Epidermal melanocyte (primary cell): Measurements from ENCODE around the gene TBX6.
A peak's percentile ranks its signal among the peaks of the same experiment; 100 is the strongest.

ENCODE experiments used
- DNase-seq: peaks from one replicate; pipeline ENCODE4 v3.0.0; 2011; ENCODE audit warnings: low spot score; ENCODE audit not compliant: insufficient read length

The TBX6 gene

DNA sequence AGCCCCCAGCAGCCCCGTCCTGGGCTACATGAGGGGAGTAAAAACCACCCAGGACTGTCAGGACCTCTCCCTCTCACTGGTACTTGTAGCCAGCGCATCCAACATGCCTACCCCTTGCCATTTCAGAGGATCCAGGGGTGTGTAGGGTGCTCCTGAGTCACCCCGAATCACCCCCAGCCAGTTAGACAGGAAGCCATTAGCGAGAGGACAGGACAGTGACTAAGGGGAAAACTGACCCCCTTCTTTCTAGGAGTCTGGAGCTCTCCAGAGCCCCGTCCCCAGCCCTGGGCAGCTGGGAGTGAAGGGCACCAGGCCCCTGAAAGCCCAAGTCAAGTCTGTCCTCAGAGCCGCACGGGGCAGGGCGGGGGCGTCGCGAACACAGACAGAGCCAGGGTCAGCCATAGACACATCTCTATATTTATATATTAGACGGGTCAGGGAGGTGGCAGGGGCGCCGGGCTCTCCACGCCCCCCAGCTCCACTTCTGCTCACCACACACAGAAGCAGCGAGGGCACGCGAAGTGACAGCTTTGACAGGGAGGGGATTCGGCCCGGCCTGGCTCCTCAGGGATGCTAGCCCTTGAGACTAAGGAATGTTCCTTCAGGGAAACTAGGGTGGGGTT is 22.1 kb upstream of the TBX6 start:
- DNase-seq: no peak

DNA sequence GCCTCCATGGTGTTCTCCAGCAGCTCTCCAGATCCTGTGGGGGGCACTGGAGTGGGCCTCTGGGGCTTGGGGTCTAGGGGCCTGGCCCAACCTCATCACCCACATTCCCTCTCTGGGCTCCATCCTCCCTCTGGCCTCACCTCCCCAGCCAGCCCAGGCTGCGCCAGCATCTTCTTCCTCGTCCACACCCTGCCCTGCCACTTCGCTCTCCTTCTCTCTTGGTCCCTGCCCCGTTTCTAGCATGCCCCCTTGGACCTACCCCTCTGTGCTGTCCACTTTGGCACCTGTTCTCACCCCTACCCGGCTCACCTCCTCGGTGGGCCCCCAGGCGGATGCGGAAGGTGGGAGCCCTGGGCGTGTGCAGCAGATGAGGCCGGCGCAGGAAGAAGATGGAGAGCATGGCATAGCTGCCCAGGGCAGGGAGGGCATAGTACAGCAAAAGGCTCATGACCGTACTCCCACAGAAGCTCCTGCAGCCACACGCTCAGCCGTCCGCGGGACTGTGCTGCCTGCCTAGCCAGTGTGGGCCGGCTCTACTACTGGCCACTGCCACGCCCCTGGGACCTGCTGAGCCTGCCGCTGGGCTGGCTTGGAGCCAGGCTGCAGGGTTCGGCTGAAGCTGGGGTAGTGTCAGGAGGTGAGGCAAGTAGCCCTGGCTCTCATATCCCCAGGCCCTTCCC is 21.4 kb upstream of the TBX6 start, which contains the start of gene GDPD3:
Gene GDPD3, minus strand, starts transcription at position 507 of the 680 bp plus-strand sequence. Its CDS starts 59 bp downstream, at position 448.
- DNase-seq: no peak

DNA sequence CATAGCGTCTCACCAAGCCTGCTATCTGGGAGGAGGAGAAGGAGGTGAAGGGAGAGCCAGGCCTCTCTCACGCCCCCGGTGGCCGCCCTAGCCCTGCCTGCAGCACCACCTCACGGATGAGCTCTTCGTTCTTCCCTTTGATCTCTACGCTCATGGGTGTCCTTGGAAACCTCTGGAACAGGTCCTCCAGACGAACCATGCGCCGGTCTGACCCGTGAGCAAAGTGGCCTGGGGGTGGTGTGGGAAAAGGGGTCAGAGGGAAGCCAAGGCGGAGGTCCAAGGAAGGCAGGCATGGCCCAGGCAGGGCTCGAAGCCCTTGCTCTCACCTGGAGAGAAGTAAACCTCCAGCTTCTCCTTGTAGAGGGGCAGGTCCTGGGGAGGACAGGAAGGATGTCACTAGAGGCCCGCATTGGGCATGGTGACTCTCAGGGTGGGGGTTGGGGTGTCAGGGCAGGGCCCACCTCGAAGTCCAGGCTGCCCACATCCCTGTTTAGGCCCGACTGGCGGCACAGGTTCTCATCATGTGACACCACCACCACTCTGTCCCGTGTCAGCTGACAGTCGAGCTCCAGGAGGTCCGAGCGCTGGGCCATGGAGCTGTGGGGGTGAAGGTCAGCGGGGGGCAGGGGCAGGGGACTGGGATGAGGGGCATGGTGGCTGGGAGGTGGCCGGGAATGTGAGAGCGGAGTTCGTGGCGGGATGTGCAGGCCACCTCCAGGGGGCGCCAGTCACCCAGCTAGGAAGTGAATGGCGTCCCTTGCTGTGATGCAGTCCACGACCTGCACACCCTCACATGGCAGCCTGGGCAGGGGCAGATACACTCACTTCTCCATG is 20.7 kb upstream of the TBX6 start:
- no peak for DNase-seq

DNA sequence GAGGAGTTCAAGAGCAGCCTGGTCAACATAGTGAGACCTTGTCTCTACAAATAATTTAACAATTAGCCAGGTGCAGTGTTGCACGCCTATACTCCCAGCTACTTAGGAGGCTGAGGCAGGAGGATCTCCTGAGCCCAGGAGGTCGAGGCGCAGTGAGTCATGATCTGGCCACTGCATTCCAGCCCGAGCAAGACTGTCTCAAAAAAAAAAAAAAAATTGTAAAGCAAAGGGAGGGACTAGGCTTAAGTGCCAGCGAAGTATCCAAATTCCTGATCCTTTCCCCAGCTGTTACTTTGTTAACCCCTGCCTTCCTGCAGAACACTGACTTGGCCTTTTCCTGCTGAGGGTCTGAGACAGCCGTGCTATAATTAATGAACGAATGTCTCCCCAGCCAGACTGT is 18.9 kb upstream of the TBX6 start:
- DNase-seq: no peak

DNA sequence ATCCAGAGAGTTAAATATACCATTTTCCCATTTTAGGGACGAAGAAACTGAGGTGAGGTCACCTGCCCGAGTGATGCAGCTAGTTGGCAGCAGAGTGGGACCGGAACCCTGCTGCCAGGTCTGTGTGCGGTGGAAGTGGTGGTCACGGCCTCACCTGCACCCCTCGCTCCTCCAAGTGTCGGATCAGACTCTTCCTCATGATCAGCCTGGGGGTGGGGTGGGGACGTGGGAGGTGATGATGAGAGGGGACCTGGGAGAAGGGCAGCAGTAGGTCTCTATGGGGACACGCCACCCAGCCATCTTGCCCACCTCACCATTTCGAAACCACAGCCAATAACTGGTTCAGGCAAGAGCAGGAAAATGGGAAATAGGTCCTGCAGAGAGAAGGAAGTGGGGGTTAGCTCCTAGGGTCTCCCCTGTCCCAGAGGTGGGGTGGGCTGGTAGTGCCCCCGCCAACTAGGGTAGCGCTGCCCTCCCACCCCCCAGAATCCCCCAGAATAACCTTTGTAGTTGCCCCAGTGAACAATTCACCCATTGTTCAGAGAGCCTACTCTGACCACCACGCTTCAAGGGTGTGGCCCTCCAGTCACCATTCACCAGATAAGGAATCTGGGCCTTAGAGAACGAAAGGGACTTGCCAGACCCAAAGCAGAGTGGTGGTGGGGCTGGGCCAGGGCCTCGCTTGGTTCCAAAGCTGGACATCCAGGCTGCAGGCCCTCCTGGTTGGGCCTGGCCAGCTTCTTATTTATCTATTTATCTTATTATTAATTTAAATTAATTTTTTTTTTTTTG is 16.5 kb upstream of the TBX6 start:
- DNase-seq: no peak

DNA sequence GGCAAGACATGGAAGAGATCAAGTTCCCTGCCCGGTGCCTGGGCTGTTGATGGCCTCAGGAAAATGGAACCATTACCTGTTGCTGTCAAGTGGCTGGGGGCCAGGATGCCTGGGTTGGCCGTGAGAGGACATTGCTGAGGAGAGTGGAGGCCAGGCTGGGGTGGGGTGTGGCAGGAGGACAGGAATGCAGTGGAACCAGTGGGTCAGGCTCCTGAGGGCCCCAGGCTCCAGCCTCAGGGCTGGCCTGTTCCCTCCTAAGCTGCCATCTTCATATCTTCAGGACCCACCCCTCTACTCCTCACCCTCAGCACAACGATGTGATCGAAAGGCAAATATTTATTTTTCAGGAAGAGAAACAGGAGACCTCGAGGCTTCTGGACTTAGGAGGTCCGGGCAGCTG is 12.8 kb upstream of the TBX6 start:
- DNase-seq: no peak

DNA sequence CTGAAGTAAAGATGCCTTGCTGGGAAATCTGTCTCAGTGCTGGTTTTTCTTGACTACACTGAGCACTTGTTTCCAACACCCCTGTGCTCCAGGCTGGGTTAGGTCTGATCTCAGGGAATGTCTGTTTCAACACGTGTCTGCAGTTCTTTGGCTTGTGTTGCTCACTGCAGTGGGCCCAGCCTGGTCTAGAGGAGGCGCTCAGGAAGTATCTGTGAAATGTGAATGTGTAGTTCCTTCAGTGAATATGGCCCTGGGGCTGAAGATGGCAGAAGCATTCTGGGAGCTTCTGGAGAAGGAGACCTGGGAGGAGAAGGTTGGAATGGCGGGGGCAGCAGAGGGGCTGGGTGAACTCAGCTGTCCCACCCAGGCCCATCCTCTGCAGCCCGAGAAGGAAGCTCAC is 12.4 kb upstream of the TBX6 start:
- DNase-seq: no peak

DNA sequence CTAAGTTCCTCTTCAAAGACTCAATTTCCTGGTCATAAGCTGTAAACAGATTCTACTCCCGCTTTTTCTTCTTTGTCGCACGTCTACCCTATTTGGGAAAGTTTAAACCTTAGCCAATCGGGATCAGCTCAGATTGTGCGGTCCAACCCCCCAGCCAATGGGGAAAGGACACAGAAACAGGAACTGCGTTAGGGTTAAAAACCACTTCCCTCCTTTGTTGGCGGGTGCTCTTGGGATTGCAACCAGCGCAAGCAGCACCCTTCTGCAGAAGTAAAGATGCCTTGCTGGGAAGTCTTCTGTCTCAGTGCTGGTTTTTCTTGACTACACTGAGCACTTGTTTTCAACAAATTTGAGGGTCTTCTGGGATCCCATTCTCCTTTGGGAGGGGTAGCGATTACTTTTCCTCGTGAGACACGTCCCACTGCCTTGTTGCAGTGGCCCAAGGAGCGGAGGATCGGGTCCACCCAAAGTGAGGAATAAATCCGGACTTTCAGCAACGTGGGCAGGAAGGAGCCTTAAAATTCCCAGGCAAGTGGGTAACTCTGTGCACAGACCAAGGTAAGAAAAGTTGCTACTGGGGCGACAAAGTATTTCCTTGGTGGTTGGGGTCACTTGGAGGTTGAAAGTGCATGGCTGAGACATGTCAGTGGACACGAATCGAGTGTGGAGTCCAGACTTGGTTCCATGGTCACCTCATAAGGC is 5.3 kb upstream of the TBX6 start:
- no peak for DNase-seq

DNA sequence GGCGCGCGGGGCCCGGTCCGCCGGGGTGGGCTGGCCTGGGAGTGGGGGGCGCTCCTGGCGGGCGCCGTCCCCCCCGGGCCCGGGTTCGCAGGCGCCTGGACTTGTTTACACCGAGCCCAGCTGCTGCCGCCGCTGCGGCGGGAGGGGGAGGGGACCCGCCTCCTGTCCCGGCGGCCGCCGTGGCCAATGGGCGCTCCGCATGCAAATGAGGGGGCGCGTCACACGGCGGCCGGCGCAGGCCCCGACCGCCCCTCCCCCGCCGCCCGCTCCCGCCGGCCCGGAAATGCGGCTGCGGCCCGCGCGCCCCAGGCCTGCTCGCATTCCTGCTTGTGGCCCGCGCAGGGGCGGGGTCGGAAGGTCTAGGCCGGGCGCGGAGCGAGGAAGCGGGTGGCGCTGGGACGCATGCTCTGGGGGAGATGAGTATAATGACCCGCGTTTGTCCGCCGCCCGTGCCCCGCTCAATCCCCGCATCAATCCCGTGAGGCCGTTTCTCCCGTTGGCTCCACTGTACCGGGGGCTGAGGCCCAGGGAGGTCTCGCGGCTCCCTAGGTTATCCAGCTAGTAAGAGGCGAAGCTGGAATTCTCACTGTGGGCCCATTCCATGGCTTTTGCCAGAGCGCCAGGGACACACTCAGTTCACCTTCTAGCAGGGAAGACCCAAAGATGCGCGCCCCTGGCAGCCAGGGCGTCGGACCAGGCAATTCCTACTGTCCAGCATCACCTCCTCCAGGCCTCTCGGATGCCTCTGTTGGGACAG is 4.6 kb upstream of the TBX6 start, which contains the start of gene YPEL3:
Gene YPEL3, minus strand, starts transcription at position 109 of the 757 bp plus-strand sequence. CDS start 731 bp downstream, outside the sequence.
- DNase-seq: peak; percentile 96

DNA sequence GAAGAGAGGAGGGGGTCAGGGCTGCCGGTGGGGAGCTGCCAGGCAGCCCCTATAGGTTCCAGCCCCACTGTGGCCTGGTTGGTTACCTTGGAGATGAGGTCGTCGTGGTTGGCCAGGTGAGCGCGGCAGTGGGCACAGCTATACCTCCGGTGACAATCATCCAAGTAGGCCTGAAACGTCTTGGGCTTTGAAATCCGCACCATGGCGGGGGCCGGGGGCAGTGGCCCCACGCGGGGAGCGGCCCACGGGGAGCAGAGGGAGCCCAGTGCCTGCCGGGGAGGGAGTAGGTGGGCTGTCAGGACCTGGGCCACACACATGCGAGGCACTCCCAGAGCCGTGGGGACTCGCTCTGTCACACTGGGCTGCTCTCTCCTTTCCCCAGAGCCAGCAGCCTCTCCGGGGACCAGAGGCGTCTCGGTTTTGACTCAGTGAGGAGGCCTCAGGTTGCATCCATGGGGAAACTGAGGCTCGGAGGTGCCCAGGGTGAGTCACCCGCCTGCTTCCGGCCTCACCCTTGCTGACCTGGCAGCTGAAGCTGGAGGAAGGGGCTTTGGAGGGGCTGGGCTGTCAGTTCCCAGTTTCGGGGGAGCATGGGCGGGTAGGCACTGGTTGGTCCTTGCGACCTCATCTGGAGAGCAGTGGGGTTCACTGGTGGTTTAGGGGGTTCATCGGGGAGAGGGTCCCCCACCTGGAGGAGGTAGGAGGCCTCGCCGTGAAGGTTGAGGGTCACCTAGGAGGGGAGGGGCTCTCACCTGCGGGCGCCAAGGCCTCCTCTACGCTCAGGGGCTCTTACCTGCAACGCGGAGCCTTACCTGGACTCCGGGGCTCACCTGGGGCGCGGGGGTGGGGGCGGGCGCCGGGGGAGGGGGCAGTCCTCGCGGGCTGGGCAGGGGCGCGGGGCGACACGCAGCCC is 3.7 kb upstream of the TBX6 start:
- no peak for DNase-seq

DNA sequence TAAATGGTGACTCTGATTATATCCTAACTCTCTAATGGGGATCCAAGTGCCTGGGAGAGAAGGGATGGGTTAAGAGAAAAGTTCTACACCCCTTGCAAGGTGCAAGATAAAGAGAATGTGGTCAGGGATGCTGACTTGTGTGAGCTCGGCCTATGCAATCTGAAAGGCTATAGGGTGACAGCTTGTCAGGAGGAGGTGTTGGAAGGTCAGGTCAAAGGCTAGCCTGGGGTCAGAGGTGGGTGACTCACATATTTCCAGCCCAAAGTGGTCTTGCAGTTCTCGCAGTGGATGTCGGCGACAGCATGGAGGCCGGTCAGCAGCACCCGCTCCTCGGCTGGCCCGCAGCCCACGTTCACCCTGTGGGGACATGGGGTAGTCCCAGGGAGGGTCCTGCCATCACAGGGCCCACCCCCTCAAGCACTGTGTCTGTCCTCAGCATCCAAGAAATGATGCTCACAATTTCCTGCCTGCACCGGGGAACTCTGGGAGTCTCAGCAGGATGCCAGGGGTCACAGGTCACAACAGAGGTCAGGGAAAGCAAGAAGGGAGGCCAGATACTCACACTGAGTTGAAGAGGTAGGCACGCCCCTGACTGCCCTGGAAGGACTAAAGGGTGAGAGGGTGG is 2.9 kb upstream of the TBX6 start:
- DNase-seq: no peak

DNA sequence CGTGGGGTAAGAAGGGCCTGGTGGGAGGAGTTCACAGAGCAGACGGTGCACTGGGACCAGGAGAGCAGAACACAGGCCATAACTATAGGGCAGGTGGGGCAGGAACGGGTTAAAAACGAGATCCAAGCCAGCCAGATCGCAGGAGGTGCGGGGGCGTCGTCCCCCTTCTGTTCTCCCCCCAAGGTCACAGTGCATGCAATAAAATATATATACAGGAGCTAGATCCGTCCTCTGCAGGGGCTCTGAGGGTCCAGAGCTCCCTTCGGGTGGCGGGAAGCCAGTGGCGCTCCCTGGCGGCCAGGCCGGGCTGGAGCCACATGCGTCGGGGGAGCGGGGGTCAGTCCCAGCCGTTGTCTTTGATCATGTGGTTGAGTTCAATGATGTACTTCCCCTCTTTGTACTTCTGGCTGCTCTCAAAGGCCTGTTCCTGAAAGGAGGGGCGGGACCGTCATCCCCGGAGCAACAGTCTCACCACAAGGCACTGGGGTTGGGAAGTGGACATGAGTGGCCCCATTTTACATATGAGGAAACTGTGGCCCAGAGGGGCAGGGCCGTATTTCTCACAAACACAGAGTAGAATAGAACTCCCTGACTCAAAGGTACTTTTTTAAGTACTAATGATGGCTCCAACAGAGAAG is 768 bp upstream of the TBX6 start:
- peak; percentile 92 for DNase-seq

DNA sequence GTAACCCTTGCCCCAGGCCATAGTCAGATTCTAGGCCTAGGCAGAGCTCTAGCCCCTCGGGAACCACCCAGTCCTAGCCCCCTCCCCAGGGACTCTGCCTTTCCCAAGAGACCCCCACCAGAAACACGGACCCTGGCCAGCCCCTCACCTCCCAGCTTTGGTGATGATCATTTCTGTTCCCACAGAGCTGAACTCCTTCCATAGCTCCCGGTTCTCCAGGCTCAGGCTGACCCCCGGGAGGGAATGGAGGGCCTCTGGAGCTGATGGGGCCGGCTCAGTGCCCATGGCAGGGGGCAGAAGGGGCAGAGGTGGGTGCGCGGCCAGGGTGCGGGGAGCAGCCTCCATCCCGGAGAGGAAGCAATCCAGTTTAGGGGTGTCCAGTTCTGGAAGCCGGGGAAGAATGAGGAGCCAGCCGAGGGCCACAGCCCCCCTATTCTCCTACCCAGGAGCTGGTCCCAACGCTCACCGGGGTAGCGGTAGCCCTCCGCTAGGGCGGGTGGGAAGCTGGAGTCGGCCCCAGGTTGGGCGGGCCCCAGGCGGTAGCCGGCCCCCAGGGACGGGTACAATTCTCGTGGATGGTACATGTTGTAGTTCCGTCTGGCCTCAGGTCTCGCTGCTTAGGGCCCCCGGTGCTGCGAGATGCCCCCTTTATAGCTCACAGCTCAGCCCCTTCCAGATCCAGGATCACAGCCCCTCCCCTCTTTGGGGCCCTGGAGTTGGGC is 953 bp downstream of the TBX6 start:
- DNase-seq: no peak

DNA sequence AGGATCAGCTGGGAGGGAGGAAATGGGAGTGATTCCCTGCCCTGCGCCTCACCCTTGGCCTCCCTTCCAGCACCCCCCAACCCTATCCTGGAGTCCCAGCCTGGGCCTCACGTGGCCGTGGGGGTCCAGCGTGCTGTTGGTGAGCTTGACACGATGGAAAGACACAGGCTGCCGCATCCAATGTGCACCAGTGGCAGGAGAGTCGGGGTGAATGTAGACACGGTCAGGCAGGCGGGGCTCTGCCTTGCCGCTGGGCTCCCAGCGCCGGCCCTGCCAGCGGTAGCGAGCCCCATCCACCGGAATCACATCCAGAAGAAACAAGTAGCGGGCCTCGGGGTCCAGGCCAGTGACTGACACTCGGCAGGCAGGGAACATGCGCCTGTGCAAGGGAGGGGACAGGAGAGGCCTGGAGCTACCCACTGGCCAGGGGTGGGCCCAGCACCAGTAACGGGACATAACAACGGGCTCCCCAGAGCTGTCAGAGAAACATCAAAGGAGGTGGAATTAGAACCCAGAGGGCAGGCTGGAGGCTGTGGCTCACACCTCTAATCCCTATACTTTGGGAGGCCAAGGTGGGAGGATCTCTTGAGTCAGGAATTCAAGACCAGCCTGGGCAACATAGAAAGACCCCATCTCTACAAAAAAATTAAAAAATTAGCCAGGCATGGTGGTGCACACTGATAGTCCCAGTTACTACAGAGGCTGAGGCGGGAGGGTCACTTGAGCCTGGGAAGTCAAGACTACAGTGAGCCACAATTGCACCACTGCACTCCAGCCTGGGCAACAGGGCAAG is 2.7 kb downstream of the TBX6 start:
- DNase-seq: no peak

DNA sequence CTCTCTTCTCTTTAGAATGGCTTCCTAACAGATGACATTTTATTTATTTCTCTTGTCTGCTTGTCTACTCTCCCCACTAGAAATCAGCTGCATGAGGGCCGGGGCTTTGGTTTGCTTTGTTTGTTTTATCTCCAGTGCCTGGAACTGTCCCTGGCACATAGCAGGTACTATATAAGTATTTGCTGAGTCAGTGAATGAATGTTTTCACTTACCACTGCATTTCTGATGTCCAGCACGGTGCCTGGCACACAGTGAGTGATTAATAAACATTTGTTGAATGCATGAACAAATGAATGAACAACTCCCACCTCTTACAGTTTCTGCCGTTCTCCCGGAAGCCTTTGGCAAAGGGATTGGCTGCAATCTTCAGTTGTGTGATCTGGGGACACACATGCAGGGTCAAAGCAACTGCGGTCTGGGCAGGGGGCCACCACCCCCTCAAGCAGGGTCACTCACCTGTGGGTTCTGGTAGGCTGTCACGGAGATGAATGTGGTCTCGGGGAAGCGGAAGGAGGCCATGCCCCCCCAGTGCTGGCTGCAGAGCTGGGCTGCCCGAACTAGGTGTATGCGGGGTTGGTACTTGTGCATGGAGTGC is 3.4 kb downstream of the TBX6 start:
- no peak for DNase-seq
